Erythroblast (primary cell): Measurements from ENCODE around the gene DGKD.

Experiments
- GATA1 ChIP-seq: IDR thresholded peaks from 2 replicates; pipeline ENCODE4 v1.6.1; 2011; ENCODE audit warnings: low read depth, mild to moderate bottlenecking, control low read depth, low read length, moderate library complexity
- POLR2A ChIP-seq: IDR thresholded peaks from 2 replicates; pipeline ENCODE4 v1.6.1; 2011; ENCODE audit warnings: mild to moderate bottlenecking, low read length

DNA sequence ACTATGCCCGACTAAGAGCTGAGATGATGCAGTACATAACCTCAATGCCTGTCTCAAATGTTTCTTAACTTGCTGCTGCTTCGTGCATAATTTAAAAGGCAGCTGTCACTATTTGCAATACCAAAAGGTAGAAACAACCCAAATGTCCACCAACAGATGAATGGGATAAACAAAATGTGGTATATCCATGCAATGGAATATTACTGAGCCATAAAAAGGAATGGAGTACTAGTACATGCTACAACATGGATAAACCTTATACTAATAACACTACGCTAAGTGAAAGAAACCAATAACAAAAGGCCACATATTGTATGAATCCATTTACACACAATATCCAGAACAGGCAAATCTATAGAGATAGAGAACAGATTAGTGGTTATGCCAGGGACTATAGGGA is 13.0 kb upstream of the DGKD start:
- no peak for TF ChIP-seq POLR2A
- TF ChIP-seq GATA1 = no peak
